Uterus (tissue), 2 donors: ENCODE measurements around the gene ERI2.

Source experiments
- POLR2A ChIP-seq, 2 donors: fragments of 450-650 bp; IDR thresholded peaks; one replicate each; pipeline ENCODE4 v1.6.1; 2016; ENCODE audit warnings: antibody characterized with exemption in 2 of 2, mild to moderate bottlenecking in 1 of 2, moderate library complexity in 1 of 2
- TF ChIP-seq, protein P1 (sequence below), 4 experiments: fragments of 200-600 bp in 2 of 4; fragments of 450-650 bp in 2 of 4; sonication (generic) in 2 of 4; IDR thresholded peaks; one replicate each; pipeline ENCODE4 v1.5.1; 2016 to 2019; ENCODE audit warnings: antibody characterized with exemption in 4 of 4, mild to moderate bottlenecking in 2 of 4, moderate library complexity in 1 of 4

DNA sequence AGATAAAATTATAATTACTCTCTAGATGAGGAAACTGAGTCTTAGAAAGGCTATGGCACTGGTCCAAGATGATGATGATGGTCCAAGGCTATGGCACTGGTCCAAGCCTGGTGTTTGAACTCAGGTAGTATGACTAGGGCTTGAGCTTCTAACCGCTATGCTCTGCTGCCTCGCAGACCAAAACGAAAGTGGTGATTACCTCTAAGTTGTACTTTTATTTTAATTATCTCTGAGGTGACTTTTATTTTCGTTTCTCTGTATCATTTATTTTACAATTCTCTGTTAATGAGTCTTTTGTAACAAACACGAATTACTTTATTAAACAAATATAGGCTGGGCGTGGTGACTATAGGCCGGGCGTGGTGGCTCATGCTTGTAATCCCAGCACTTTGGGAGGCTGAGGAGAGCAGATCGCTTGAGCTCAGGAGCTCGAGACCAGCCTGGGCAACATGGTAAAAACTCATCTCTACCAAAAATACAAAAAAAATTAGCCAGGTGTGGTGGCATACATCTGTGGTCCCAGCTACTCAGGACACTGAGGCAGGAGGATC is 5.7 kb upstream of the ERI2 start:
- TF ChIP-seq, protein P1, sequence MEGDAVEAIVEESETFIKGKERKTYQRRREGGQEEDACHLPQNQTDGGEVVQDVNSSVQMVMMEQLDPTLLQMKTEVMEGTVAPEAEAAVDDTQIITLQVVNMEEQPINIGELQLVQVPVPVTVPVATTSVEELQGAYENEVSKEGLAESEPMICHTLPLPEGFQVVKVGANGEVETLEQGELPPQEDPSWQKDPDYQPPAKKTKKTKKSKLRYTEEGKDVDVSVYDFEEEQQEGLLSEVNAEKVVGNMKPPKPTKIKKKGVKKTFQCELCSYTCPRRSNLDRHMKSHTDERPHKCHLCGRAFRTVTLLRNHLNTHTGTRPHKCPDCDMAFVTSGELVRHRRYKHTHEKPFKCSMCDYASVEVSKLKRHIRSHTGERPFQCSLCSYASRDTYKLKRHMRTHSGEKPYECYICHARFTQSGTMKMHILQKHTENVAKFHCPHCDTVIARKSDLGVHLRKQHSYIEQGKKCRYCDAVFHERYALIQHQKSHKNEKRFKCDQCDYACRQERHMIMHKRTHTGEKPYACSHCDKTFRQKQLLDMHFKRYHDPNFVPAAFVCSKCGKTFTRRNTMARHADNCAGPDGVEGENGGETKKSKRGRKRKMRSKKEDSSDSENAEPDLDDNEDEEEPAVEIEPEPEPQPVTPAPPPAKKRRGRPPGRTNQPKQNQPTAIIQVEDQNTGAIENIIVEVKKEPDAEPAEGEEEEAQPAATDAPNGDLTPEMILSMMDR (IDR thresholded peaks at IDR 0.05) = no peak
- TF ChIP-seq POLR2A (IDR thresholded peaks at IDR 0.05) = no peak
